Measurements from ENCODE around the gene MAN1C1.
"Not testable (repeated sequence)": the region's sequence is repeated elsewhere in the genome, so short reads cannot be mapped to it uniquely, and the experiment has no call there.

Gene MAN1C1

DNA sequence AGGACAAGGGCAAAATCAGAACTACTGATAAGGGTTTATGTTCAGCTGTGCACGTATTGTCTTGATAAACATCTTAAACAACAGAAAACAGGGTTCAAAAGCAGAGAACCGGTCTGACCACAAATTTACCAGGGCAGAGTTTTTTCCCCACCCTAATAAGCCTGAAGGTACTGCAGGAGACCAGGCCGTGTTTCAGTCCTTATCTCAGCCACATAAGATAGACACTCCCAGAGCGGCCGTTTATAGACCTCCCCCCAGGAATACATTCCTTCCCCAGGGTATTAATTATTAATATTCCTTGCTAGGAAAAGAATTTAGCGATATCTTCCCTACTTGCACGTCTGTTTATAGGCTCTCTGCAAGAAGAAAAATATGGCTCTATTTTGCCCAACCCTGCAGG, 19.6 kb downstream of the MAN1C1 start:
- DNase-seq (ENCODE audit: low spot score) = not testable (repeated sequence)

DNA sequence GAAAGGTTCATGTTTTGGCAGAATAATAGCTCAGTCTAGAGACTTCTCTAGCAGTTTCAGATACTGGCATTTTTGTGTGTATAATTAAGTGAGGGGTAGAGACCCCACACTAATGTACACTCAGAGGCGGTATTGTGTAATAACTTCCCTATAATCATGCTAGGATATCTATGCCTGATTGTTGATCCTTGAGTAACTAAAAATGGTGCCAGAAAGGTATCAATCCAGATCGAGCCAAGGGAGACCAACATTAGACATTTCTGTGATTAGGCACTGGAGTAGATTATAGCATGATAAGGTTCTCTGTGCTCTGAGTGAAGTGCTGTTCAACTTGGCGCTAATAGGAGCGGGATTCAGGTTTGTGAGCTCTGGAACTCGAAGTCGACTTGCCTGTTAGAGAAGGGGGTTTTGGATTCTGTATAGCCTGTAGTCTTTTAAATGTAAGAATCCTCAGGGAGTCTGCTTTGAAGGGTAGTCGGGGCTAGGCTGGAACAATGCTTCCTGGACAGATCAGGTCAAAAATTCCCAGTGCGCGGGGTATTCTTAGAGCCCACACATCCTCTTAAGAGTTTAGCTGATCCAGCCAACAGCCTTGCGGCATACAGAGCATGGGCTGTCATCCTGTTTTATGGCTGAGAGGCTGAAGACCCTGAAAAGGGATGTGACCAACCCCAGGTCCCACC, 24.2 kb downstream of the MAN1C1 start:
- no peak for DNase-seq (ENCODE audit: low spot score)

DNA sequence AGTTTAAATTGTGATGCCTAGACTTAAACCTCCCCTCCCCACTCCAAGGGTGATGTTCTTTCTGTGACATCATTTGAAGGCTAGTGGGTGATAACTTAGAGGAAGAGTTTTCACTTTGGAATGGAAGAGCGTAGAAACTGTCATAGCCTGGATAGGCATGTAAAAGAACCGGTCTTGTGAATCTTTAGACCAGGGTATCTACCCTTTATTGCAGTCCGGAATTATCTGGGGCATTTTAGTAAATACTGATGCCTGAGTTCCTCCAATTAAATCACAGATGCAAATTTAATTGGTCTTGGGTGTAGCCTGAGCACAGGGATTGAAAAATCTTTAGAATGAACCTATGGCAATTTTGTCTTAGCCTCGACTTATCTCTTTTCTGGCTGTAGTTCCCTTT, 24.7 kb downstream of the MAN1C1 start:
- DNase-seq (ENCODE audit: low spot score) = no peak

DNA sequence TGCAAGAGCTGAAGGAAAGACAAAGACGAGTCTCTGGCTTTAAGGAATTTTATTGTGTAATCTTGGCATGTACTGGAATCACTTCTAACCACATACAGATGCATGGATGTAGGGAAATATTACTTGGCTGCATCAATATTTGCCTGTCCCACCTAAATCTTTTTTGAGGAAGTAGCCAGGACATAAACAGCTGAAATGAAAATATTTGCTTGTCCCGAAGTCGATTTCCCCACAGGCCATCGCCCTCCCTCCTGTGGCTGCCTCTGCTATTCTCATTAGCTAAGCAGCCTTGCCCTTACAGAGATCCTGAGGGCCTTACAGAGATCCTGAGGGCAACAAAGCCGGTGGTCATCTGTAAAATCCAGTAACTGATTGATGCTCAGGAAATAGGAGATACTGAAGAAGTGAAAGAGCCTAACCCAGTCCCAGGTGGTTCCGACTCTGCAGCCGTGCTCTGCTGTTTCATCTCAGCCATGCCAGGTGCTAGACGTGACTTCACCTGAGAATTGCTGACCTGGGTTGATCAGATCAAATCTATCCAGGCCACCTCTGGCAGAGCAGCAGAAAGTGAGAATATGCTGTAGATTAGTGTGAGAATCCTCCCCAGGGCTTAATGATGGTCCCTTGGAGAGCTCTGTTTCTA, 25.5 kb downstream of the MAN1C1 start:
- no peak for DNase-seq (ENCODE audit: low spot score)

DNA sequence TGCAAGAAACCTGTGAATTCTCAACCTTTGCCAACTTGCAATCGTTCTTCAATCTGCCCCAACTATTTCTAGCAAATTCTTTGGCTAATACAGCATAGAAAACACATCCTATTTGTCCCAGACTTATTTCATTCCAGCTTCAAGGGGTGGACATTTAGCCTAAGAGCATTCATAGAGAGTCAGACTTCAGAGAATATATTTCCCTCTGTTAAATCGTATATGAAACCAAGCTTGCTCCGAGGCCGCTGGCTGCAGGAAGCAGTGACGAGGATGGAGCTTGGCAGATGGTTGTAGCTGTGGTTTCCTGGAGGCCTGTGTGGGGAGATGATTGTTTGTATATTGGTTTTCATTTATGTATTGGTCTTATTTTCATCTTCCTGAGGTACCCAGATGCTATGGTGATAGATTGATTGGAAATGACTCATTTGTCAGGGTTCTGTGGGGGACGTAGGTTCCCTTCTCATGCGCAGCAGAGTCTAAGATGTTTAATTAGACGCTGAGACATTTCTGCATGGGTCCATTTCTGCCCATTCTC, 26.1 kb downstream of the MAN1C1 start:
- DNase-seq (ENCODE audit: low spot score) = no peak

DNA sequence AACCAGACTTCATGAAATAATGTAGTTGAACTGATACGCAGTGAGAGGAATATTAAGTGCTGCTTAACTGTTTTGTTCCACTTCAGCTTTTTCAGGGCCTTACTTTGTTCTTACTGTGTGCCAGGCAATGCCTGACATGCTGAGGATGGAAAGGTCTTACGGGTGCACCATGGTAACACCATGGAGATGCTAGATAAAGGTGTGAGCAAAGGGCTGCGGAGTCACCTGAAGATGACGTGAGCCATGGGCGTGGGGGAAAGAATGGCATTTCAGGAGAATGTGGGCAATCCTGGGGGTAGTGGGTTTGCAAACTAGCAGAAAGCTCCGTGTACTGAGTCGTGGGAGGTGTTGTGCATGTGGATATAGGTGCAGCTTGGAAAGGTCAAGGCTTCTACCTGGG, 27.3 kb downstream of the MAN1C1 start:
- no peak for DNase-seq (ENCODE audit: low spot score)

DNA sequence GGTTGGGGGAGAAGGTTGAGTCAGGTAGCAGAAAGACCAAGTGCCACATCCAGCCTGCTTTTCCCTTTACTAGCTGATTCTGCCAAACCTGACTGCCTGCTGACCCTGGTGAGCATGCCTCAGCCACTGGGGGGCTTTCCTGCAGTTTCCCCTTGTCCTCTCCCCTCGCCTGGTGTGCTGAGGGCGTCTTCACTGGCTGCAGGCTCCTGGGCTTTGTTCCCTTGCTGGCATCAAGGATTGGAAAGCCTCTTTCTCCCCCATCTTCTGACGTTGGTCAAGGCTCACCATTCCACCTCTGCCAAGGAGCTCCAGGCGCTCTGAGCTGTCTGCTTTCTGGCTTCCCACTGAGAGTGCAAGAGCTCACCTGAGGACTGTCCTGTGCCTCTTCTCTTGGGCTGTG, 28.4 kb downstream of the MAN1C1 start:
- no peak for DNase-seq (ENCODE audit: low spot score)

DNA sequence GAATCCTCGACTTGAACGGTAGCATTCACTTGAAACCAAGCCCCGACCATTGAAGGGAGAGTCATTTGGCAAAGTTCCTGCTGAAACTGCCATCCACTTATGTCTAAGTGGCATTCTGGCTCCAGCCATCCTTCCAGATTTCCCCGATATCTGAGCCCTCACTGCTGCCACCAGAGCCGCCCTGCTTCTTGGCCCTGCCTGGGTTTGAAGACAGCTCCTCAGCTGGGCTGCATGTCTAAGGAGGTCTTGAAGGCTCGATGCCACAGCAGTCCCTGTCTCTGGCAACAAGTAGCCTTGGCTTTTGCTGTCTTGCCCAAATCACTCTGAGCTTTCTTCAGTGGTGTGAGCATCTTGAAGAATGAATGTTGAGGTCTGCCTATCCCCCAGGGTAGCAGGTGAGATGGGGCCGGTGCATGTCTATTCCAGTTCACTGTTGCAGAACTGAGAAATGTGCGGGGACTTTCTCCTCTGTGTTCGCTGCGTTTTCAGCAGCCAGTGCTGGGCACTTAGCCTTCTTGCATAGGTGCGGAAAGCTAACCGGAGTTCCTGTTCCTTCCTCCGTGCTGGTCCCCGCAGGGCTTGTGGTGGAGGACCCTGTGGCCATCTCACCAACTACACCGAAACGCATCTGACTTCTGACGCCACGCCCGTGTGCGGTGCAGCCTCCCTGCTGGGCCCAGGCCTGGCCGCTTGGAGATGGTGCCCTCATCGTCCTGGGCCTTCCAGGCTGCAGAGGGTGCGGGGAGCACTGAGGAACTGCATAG, 29.2 kb downstream of the MAN1C1 start:
- DNase-seq (ENCODE audit: low spot score) = no peak

DNA sequence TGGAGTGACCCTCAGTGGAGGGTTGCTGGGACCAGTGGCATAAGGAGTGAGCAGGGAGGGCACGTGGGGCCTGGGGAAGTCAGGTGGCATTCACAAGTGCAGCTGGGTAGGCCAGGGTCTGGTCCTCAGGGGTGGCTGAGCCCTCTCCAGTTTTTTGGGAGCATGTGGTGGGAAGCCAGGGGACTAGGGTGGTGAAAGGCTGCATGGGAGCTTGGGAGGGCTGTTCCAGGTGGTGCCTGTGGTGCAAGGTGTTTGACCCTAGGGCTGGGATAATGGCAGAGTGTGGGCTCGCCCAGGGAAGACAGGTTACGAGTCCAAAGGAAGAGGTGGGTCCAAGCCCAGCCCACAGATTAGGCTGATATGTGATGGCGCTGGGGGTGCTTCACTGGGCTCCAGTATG, 30.5 kb downstream of the MAN1C1 start:
- no peak for DNase-seq (ENCODE audit: low spot score)

DNA sequence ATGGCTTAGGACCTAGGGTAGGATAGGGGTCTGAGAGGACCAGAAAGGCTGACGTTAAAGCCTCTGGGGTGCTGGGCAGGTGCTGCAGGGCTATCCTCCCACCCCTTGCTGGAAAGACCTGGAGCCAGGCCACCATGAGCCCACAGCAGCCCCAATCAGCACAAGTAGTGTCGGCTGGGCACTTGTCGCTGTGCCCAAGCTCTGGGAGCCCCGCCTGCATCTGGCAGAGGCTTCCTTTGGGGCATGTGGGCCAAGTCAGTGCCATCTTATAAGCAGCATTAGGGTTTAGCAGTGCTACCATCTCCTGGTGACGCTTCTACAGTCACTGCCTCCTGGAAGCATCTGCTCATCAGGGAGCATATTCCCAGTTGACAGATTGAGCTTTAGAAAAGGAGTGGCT, 31.3 kb downstream of the MAN1C1 start:
- no peak for DNase-seq (ENCODE audit: low spot score)

DNA sequence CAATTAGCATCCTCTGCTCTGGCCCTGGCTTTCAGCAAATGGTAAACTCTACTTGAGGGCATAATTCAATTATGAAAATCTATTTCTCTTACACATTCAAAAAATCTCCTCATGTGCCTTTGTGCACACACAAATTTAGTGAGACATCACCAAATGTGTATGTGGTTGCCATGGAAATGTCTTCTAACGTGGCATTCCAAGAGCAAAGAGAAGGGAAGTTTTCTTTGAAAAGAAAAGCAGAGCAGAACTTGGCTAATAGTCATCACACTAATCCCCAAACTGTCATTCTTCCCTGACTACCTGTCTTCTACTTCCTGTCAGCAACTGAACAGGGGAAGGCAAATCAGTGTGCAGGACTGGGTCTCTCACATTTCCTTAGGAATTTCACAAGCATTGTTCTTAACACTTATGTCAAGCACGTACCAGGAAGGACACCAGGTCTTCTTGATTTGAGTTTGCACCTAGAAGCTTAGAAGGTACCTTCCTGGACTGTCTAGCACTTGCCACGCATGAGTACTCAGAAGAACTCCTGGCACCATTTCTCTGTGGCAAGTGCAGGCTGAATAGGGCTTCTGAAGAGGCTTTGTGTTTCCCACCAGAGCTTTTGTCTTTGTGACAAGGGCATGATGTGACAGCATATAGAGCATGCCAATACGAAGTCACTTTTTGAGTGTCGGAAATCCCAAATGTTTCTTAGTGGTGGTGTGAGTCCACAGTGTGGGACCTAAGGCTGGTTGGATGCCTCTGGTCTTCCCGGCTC, 32.3 kb downstream of the MAN1C1 start:
- DNase-seq (ENCODE audit: low spot score) = no peak

DNA sequence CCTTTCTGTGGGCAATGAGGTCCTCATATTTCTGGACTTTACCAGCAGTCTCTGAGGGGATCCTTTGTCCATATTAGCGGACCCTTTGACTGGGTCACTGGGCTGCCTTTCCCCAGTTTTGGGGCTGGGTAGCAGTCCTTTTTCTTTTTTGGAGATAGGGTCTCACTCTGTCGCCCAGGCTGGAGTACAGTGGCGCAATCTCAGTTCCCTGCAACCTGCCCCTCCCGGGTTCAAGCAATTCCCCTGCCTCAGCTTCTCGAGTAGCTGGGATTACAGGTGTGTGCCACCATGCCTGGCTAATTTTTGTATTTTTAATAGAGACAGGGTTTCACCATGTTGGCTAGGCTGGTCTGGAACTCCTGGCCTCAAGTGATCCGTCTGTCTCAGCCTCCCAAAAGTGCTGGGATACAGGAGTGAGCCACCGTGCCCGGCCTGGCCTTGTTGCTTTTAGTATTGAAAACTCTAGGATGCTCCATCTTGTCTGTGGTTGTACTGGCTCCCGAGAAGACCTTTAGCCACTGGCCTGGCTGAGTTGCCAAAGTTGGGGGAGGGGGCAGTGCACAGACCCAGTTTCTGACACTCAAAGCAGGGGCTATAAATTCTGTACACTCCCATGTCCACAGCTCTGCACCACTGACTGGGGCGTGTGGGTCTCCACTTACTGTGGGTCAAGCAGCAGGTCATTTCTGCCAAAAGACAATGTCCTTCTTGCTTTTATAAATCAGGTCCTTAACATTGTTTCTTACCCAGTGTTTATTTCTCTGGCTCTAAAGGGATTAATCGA, 33.1 kb downstream of the MAN1C1 start:
- DNase-seq (ENCODE audit: low spot score) = no peak

DNA sequence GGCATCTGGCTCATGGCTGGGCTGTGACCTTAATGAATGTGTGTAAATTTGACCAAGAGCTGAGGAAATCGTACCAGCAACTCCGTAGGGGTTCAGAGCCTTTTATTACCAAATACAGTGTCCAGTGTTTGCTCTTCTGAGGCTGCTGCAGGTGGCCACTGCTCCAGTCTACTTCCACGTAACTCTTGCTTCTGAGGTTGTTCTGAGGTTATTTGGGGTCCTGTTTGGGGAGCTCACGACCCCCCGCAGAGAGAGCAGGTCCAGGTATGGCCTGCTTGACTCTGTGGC, 33.6 kb downstream of the MAN1C1 start:
- DNase-seq (ENCODE audit: low spot score) = no peak

DNA sequence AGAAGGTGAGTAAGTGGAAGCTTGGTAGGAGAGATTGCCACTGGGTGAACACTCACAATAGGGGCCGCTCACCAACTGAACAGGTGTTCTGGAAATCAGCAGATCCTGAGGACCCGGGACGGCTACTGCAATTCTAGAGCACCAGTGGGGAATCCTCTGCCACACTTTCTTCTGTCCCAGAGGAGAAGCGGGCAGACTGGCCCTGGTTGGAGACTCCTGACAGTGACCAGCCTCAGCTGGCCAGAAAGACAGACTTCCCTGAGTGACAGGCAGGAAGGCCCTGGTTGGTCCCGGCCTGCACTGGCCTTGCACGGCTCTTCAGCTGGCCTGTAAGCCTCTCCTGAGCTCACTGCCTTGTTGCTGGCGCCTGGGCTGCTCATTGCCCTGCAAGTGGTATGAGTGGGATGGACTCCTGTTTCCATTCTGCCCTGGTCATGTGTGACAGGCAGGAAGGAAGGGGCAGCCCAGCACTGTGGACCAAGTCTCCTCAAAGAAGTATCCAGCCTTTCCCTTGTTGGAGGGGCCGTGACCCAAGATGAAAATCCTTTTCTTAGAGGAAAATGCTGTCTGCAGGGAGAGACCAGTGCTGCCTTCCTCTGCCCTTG, 34.5 kb downstream of the MAN1C1 start:
- no peak for DNase-seq (ENCODE audit: low spot score)

DNA sequence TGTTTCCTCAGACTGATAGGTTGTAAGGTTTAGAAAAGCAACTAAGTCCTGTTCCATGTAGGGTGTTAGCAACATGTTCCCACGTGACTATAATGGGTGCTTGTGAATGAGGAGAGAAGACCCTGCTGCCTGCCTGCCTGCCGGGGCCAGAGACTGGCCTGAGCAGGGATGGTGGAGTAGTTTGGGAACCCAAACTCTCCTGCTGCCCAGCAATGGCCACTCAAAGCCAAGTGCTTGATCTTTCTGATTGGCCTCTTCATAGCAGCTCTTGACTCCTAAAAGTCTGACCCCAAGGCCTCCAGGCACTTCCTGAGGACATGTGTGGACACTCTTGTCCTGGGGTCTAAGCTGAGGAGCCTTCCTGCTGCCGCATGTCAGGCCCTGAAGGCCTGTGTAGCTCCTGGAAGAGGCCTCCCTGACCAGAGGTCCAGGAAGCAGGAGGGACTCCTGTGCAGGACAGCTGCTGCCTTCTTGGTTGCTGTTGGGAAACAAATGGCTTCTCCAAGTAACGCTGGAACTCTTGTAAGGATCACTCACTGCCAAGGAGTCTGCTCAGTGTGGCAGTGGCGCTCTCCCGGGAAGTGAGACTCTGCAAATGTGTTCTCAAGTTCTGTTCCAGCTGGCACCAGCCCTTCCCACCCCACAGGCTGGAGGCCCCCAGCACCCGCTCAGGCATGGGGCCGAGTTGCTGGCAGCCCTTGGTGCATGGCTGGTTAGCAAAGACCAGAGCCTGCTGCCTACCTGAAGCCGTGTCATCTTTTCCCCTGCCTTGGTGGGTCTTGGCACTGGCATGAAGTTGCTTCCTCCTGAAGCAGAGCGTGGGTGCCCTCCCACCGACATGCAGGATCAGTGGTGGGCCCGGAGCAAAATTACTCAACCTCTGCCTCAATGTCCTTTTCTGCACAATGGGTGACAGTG, 35.5 kb downstream of the MAN1C1 start:
- no peak for DNase-seq (ENCODE audit: low spot score)

DNA sequence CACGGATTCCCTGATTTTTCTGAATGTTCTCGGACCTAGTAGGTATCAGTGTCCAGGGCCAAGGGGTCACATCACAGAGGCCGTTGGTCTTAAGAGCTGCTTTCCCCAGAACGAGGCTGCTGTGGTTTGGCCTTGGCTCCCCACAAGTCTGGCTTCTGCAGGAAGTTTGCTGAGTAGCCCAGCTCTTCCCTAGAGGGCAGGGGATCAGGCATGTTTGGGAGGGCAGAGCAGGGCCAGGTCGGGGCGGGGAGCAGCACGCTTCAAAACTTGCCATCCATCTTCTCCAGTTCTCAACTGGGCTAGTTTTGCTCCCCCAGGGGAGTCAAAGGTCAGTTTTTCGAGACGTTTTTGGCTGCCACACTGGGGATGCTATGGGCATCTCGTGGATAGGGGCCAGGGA, 37.0 kb downstream of the MAN1C1 start:
- DNase-seq (ENCODE audit: low spot score) = no peak

DNA sequence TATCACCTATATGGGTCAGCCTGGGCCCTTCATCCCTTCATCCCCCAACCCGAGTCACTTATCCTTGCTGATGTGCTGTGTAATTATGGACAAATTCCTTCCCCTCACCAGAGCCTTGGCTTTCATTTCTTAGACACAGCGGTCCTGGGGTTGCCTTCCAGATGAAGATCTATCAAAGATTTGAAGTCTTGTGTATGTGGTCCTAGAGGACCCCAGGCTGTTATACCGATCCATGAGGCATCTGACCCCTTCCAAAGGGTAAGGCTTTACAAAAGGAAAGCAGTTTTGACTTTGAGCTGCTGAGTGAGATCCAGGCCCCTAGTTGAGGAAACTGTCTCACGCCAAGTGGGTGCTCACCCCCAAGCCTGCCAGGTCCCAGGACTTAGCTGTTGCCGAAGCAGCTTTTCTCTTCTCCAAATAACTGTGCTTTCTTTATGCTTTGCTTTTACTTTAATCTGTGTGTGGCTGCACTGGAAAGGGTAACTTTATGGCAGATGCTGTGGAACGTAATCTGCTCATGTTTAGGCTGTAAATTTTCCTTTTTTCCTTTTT, 37.6 kb downstream of the MAN1C1 start:
- DNase-seq (ENCODE audit: low spot score) = no peak

DNA sequence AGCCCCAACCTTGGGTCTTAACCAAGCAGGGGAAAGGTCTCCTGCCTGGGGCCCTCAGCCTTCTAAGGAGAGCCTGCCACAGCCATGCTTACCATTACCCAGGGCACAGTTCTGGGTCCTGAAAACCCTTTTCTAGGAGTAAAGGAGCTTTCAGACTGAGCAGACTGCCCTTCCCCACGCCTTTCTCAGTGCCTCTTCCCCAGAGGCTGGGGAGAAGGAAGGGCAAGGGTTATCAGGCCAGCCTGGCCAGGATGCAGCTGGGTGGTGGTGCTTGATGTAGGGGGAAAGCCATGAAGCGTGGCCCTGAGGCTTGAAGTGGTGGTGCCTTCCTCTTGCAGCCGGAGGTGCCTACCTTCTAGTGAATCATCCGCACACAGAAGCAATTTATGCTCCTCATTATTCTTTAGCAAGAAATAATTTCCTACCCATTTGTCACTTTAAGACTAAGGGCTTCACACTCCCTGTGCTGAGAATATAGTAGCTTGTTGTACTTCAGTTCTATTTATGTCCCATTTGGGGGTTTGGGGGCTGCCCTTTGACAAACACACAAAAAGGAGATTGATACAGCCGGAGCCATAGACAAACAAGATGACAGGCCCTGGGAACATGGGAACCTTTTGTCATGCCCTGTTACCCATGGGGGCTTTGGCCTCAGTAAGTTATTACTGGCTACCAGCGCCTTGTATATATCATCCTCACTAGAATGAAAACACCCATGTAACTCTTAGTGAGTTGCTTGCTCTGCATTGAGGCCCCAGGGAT, 40.7 kb downstream of the MAN1C1 start:
- DNase-seq (ENCODE audit: low spot score) = no peak

Data from LoVo (cell line).